Sigmoid colon (tissue), 7 donors: ENCODE data around the gene AXDND1. TPM values are rescaled to one million over a fixed set of nuclear protein-coding genes. Genes with fewer than 3 reads are reported as not detected.
"Not testable (repeated sequence)": the region's sequence is repeated elsewhere in the genome, so short reads cannot be mapped to it uniquely, and the experiment has no call there.

Experiments used
- DNase-seq: peaks from one replicate; pipeline ENCODE4 v3.0.0-alpha.2; 2019
- H3K27ac ChIP-seq, 4 donors: fragments of 200-600 bp; sonication (generic); one replicate each; pipeline ENCODE4 v1.5.1; 2016 to 2019; ENCODE audit warnings: mild to moderate bottlenecking in 1 of 4
- H3K27me3 ChIP-seq, 3 donors: fragments of 200-600 bp; sonication (generic); one replicate each; pipeline ENCODE4 v1.5.1; 2019; ENCODE audit warnings: mild to moderate bottlenecking in 1 of 3
- H3K36me3 ChIP-seq, 4 donors: fragments of 200-600 bp; sonication (generic); one replicate each; pipeline ENCODE4 v1.5.1; 2016 to 2019
- H3K4me1 ChIP-seq, 4 donors: fragments of 200-600 bp; sonication (generic); one replicate each; pipeline ENCODE4 v1.5.1; 2017 to 2019
- H3K4me3 ChIP-seq, 4 donors: fragments of 200-600 bp; sonication (generic); one replicate each; pipeline ENCODE4 v1.5.1; 2017 to 2019; ENCODE audit warnings: mild to moderate bottlenecking in 2 of 4, moderate library complexity in 1 of 4
- H3K9me3 ChIP-seq, 4 donors: fragments of 200-600 bp in 3 of 4; sonication (generic) in 3 of 4; one replicate each; pipeline versions ENCODE4 v1.5.1 to v1.6.1; 2013 to 2019
- CTCF ChIP-seq, 4 experiments: fragments of 450-650 bp in 3 of 4; fragments of 200-600 bp in 1 of 4; IDR thresholded peaks; one replicate each; pipeline ENCODE4 v1.5.1; 2016 to 2019; ENCODE audit warnings: antibody characterized with exemption in 4 of 4, mild to moderate bottlenecking in 3 of 4, moderate library complexity in 2 of 4
- EP300 ChIP-seq, 4 donors: sonication (generic); formaldehyde crosslinking; IDR thresholded peaks; one replicate each; pipeline ENCODE4 v1.6.1; 2017; ENCODE audit warnings: antibody characterized with exemption in 4 of 4
- POLR2A ChIP-seq, 2 donors: fragments of 450-650 bp; IDR thresholded peaks; one replicate each; pipeline ENCODE4 v1.6.1; 2016; ENCODE audit warnings: antibody characterized with exemption in 2 of 2, mild to moderate bottlenecking in 2 of 2, moderate library complexity in 2 of 2
- POLR2AphosphoS5 ChIP-seq, 4 donors: sonication (generic); formaldehyde crosslinking; IDR thresholded peaks; one replicate each; pipeline ENCODE4 v1.6.1; 2017; ENCODE audit warnings: antibody characterized with exemption in 4 of 4
- WGBS, 2 donors: extraction: QIAGEN DNeasy Blood & Tissue Kit; methylation state at CpG; one replicate each; pipeline ENCODE4 v1.1.7; 2013; 5-methylcytosine and 5-hydroxymethylcytosine counted together
- intact Hi-C: fragments of 100-400 bp; cut with DNase I; formaldehyde crosslinking; loops from one replicate; pipeline ENCODE4 v1.15.1; 2023
- polyA plus RNA-seq, 3 donors: library from polyadenylated mRNA; stranded (reverse); fragments of 200-250 nt; gene quantifications; one replicate each; pipeline ENCODE4 v1.2.3, GENCODE V29; 2013
- total RNA-seq, 4 donors: library from RNA; depleted of rRNA; stranded (reverse); fragments of >200 nt; gene quantifications; one replicate each; pipeline ENCODE4 v1.1.0, GENCODE V29; 2016
- donor health status: healthy with polysubstance abuse.
- donor health status: Bipolar disorder and iron deficiency.
- donor health status: healthy.

Gene AXDND1
- total and polyA plus RNA-seq, 7 donors = 0.14 to 19.2 (median 2.4) TPM; not detected in 1

GRCh38 chr1:179447489-179447888, 81.7 kb downstream of the AXDND1 start:
- H3K27ac ChIP-seq = no peak overlapping the region
- no peaks in the 10 kb centered on the region for H3K36me3 ChIP-seq
- intact Hi-C loops = no loop called here
- TF ChIP-seq POLR2AphosphoS5 (IDR thresholded peaks at IDR 0.05) (no peak), POLR2A (IDR thresholded peaks at IDR 0.05) (no peak), CTCF (IDR thresholded peaks at IDR 0.05) (no peak), EP300 (IDR thresholded peaks at IDR 0.05) (no peak)
- H3K4me1 ChIP-seq = no peaks in the 10 kb centered on the region
- no peak for DNase-seq
- H3K27me3 ChIP-seq = no peaks in the 10 kb centered on the region
- 80 to 83% methylated on average over 3 of the region's 3 CpGs for WGBS, 2 donors
- no peak overlapping the region for H3K4me3 ChIP-seq
- H3K9me3 ChIP-seq = no peaks in the 10 kb centered on the region

GRCh38 chr1:179448437-179449149, 82.8 kb downstream of the AXDND1 start:
- TF ChIP-seq EP300 (IDR thresholded peaks at IDR 0.05) (no peak), POLR2A (IDR thresholded peaks at IDR 0.05) (no peak), POLR2AphosphoS5 (IDR thresholded peaks at IDR 0.05) (no peak), CTCF (IDR thresholded peaks at IDR 0.05) (no peak)
- WGBS, 2 donors = 87 to 92% methylated on average over 14 of the region's 14 CpGs
- H3K4me3 ChIP-seq = no peak overlapping the region

GRCh38 chr1:179459606-179460206, 93.9 kb downstream of the AXDND1 start:
- H3K36me3 ChIP-seq, H3K4me1 ChIP-seq, intact Hi-C loops, H3K4me3 ChIP-seq, H3K9me3 ChIP-seq, DNase-seq, H3K27me3 ChIP-seq, H3K27ac ChIP-seq: not testable (repeated sequence)
- WGBS, 2 donors = 91 to 96% methylated on average over 2 of the region's 2 CpGs

More at GRCh38 chr1:179448437-179449149, 82.8 kb downstream of the AXDND1 start:
- intact Hi-C loops = no loop called here
- Histone ChIP-seq H3K9me3 (no peaks in the 10 kb centered on the region), H3K36me3 (no peaks in the 10 kb centered on the region), H3K4me1 (no peaks in the 10 kb centered on the region), H3K27ac (no peak overlapping the region), H3K27me3 (no peaks in the 10 kb centered on the region)
- no peak for DNase-seq

- intact Hi-C loops, H3K4me1 ChIP-seq, H3K27ac ChIP-seq, H3K36me3 ChIP-seq, DNase-seq, H3K27me3 ChIP-seq, H3K9me3 ChIP-seq, H3K4me3 ChIP-seq: not testable (repeated sequence)
- WGBS, 2 donors = 87 to 95% methylated on average over 11 of the region's 11 CpGs
Observed at GRCh38 chr1:179465661-179466060, 99.9 kb downstream of the AXDND1 start.

- no peaks in the 10 kb centered on the region for H3K27me3 ChIP-seq
- no peaks in the 10 kb centered on the region for H3K4me1 ChIP-seq
- intact Hi-C loops = no loop called here
- no peak overlapping the region for H3K27ac ChIP-seq
- WGBS, 2 donors = 75 to 80% methylated on average over 3 of the region's 3 CpGs
- DNase-seq = no peak
- no peaks in the 10 kb centered on the region for H3K36me3 ChIP-seq
- H3K9me3 ChIP-seq = peaks cover 0 to 16% (median 8%) of the 10 kb centered on the region in 4 donors
- TF ChIP-seq POLR2A (IDR thresholded peaks at IDR 0.05) = no peak
- TF ChIP-seq POLR2AphosphoS5 (IDR thresholded peaks at IDR 0.05) = no peak
- TF ChIP-seq CTCF (IDR thresholded peaks at IDR 0.05) = no peak
- no peak for TF ChIP-seq EP300 (IDR thresholded peaks at IDR 0.05)
- no peak overlapping the region for H3K4me3 ChIP-seq
Observed at GRCh38 chr1:179474713-179475112, 108.9 kb downstream of the AXDND1 start.
